HG02678 (cell line): ENCODE results near the gene AMIGO1.

Experiments used
- ATAC-seq: cut with Tn5 transposase; IDR thresholded peaks from one replicate; pipeline ENCODE4 v1.9.1; 2021; ENCODE audit warnings: mild to moderate bottlenecking, moderate library complexity; ENCODE audit not compliant: unreplicated experiment

AMIGO1 gene

GRCh38 chr1:109509176-109510134 lies at the start of gene AMIGO1:
Gene AMIGO1 (minus strand): TSS chr1:109509727. CDS start chr1:109508912, 815 bp downstream.
- peak; percentile 63 for ATAC-seq

- no peak for ATAC-seq
Observed at GRCh38 chr1:109557520-109557919, 48.0 kb upstream of the AMIGO1 start.

GRCh38 chr1:109556563-109556962 lies 47.0 kb upstream of the AMIGO1 start:
- ATAC-seq = no peak

GRCh38 chr1:109548321-109549267 lies 39.1 kb upstream of the AMIGO1 start, which contains the start of gene GNAI3:
Gene GNAI3 (plus strand): TSS chr1:109548615. CDS start chr1:109548721, 106 bp downstream.
- peak; percentile 92 for ATAC-seq

- ATAC-seq = peak; percentile 2
Observed at GRCh38 chr1:109547463-109548320, 38.2 kb upstream of the AMIGO1 start.

GRCh38 chr1:109546311-109547109 lies 37.0 kb upstream of the AMIGO1 start:
- ATAC-seq = peak; percentile 37

GRCh38 chr1:109543988-109544735 lies 34.6 kb upstream of the AMIGO1 start:
- ATAC-seq = no peak

- ATAC-seq = no peak
Observed at GRCh38 chr1:109543283-109543987, 33.9 kb upstream of the AMIGO1 start.

- ATAC-seq = no peak
Observed at GRCh38 chr1:109542657-109543056, 33.1 kb upstream of the AMIGO1 start.

GRCh38 chr1:109541102-109541501 lies 31.6 kb upstream of the AMIGO1 start:
- ATAC-seq = no peak

GRCh38 chr1:109539676-109540075 lies 30.1 kb upstream of the AMIGO1 start, which contains the start of gene GPR61:
Gene GPR61 (plus strand): TSS chr1:109539872. CDS start chr1:109543023, 3,151 bp downstream.
- ATAC-seq = no peak

GRCh38 chr1:109538827-109539555 lies 29.5 kb upstream of the AMIGO1 start:
- ATAC-seq = no peak

GRCh38 chr1:109537450-109538178 lies 28.1 kb upstream of the AMIGO1 start:
- no peak for ATAC-seq

GRCh38 chr1:109535971-109536491 lies 26.5 kb upstream of the AMIGO1 start:
- no peak for ATAC-seq

- ATAC-seq = no peak
Observed at GRCh38 chr1:109535481-109535880, 26.0 kb upstream of the AMIGO1 start.

GRCh38 chr1:109534307-109534858 lies 24.9 kb upstream of the AMIGO1 start:
- no peak for ATAC-seq
